ENCODE results near the gene CXorf65.

DNA sequence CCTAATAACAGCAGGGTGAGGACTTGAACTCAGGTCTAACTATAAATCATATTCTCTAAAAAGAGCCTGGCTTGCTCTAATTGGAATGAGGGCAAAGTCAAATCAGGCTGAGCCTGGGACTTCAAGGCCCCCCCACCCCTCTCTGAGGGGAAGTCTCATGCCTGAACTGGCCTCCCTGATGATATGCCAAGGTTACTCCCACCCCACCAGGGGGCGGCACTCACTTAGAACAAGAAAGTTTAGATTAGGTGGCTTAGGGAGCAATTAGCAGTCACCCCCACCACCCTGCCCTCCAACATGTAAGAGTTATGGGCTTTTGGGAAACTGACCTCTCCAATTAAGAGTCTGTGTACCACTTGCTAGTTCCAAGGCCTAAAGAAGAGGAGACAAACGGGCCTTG, 8.2 kb downstream of the CXorf65 start:
- TF ChIP-seq, protein P1, sequence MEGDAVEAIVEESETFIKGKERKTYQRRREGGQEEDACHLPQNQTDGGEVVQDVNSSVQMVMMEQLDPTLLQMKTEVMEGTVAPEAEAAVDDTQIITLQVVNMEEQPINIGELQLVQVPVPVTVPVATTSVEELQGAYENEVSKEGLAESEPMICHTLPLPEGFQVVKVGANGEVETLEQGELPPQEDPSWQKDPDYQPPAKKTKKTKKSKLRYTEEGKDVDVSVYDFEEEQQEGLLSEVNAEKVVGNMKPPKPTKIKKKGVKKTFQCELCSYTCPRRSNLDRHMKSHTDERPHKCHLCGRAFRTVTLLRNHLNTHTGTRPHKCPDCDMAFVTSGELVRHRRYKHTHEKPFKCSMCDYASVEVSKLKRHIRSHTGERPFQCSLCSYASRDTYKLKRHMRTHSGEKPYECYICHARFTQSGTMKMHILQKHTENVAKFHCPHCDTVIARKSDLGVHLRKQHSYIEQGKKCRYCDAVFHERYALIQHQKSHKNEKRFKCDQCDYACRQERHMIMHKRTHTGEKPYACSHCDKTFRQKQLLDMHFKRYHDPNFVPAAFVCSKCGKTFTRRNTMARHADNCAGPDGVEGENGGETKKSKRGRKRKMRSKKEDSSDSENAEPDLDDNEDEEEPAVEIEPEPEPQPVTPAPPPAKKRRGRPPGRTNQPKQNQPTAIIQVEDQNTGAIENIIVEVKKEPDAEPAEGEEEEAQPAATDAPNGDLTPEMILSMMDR (IDR thresholded peaks at IDR 0.05) = peak in 3 of 7 experiments; percentile 29 to 58 (median 36)
- TF ChIP-seq EP300 (IDR thresholded peaks at IDR 0.05) (no peak), POLR2AphosphoS5 (IDR thresholded peaks at IDR 0.05) (no peak), POLR2A (IDR thresholded peaks at IDR 0.05) (no peak)

Measured in stomach (tissue), 4 donors.